Liver (tissue), 1 donor: ENCODE results near the gene VPS35L.
"Not testable (repeated sequence)": the region's sequence is repeated elsewhere in the genome, so short reads cannot be mapped to it uniquely, and the experiment has no call there.

Source experiments
- REST ChIP-seq: IDR thresholded peaks from 2 replicates; pipeline ENCODE4 v1.6.1; 2016; ENCODE audit warnings: antibody characterized with exemption, mild to moderate bottlenecking
- YY1 ChIP-seq: IDR thresholded peaks from 2 replicates; pipeline ENCODE4 v1.6.1; 2016; ENCODE audit warnings: antibody characterized with exemption, mild to moderate bottlenecking

- not testable (repeated sequence) for TF ChIP-seq YY1, REST
Observed at GRCh38 chr16:19665313-19665712, 109.8 kb downstream of the VPS35L start.
